Hepatocyte (in vitro differentiated cells): ENCODE data around the gene IGF2BP3.

ENCODE experiments used
- CTCF ChIP-seq: fragments of 200-600 bp; sonication (generic); IDR thresholded peaks from 2 replicates; pipeline ENCODE4 v1.5.1; 2016; ENCODE audit warnings: antibody characterized with exemption, mild to moderate bottlenecking; ENCODE audit not compliant: poor library complexity
- EZH2phosphoT487 ChIP-seq: fragments of 200-600 bp; sonication (generic); IDR thresholded peaks from one replicate; pipeline ENCODE4 v1.6.1; 2018; ENCODE audit warnings: antibody characterized with exemption, mild to moderate bottlenecking, low read depth, moderate library complexity; ENCODE audit not compliant: unreplicated experiment, severe bottlenecking

- no peak for TF ChIP-seq CTCF
- no peak for TF ChIP-seq EZH2phosphoT487
These were observed 203.4 kb downstream of the IGF2BP3 start for GRCh38 chr7:23266918-23267317.
